K562 (cell line): ENCODE measurements around the gene ISM1. TPM values are rescaled to one million over a fixed set of nuclear protein-coding genes. Genes with fewer than 3 reads are reported as not detected.

Source experiments
- ATAC-seq: fragments of 200-7000 bp; cut with Tn5 transposase; 3 replicates; pipeline ENCODE4 v1.9.1; 2020; ENCODE audit warnings: moderate library complexity
- BruUV-seq: library from RNA; stranded (reverse); fragments of 400-500 nt; replicated peaks from 2 replicates; lab custom pipeline; 2021; lab: Mats Ljungman, UMichigan
- CTCF ChIA-PET: fragments of 300-600 bp; formaldehyde crosslinking; extraction: SDS; loops from one replicate; lab custom pipeline; 2021; ENCODE audit warnings: low intra/inter-chr PET ratio; lab: Yijun Ruan, JAX
- POLR2A ChIA-PET: fragments of 300-600, 350-650 bp; sonication (Branson Sonifier 250); formaldehyde crosslinking; extraction: SDS; loops from one replicate; lab custom pipeline; 2021; ENCODE audit warnings: antibody characterized with exemption, inconsistent platforms; lab: Yijun Ruan, JAX
- DNase-seq, 4 experiments: peaks; one replicate each; pipeline versions ENCODE4 v3.0.0 to v3.0.0-alpha.2; 2011 to 2018; ENCODE audit warnings: low spot score in 3 of 4, mixed read lengths in 3 of 4; ENCODE audit errors: extremely low read depth in 1 of 4
- FAIRE-seq: peaks from 2 replicates; lab custom pipeline; 2011; peaks lifted over from hg19 to GRCh38; lab: Jason Lieb, UNC
- H2AFZ ChIP-seq: 2 replicates; pipeline ENCODE4 v1.6.0; 2011; ENCODE audit warnings: low read depth, low read length, control low read depth, inconsistent platforms
- H3K27ac ChIP-seq: fragments of 200-600 bp; 3 replicates; pipeline ENCODE4 v1.8.0; 2011; ENCODE audit warnings: low read depth, mild to moderate bottlenecking, control low read depth, inconsistent platforms, low read length, moderate library complexity, mixed read lengths; ENCODE audit errors: extremely low read depth
- H3K27me3 ChIP-seq, 2 experiments: fragments of 300-600 bp in 1 of 2; 2 replicates in 1 of 2; 3 replicates in 1 of 2; pipeline versions ENCODE4 v1.6.0 to v1.8.0; 2011; ENCODE audit warnings: inconsistent platforms in 2 of 2, low read length in 2 of 2, mild to moderate bottlenecking in 1 of 2, mixed read lengths in 1 of 2, moderate library complexity in 1 of 2; ENCODE audit not compliant: control insufficient read depth in 2 of 2, insufficient read depth in 2 of 2
- H3K36me3 ChIP-seq: fragments of 300-600 bp; 3 replicates; pipeline ENCODE4 v1.8.0; 2011; ENCODE audit warnings: mild to moderate bottlenecking, low read length, inconsistent platforms; ENCODE audit not compliant: control insufficient read depth, insufficient read depth
- H3K4me1 ChIP-seq, 2 experiments: fragments of 200-600 bp in 1 of 2; replicated peaks in 1 of 2; 2 replicates in 1 of 2; 3 replicates in 1 of 2; pipeline versions ENCODE4 v1.5.1 to v1.8.0; 2011; ENCODE audit warnings: inconsistent platforms in 2 of 2, low read length in 2 of 2, mild to moderate bottlenecking in 1 of 2, mixed read lengths in 1 of 2, moderate library complexity in 1 of 2; ENCODE audit not compliant: control insufficient read depth in 2 of 2, insufficient read depth in 2 of 2
- H3K4me2 ChIP-seq: 2 replicates; pipeline ENCODE4 v1.6.1; 2011; ENCODE audit warnings: low read length, control low read depth, inconsistent platforms, mixed read lengths; ENCODE audit not compliant: insufficient read depth
- H3K4me3 ChIP-seq: fragments of 200-600 bp; sonication (generic), shearing (Covaris generic); 2 replicates; pipeline ENCODE4 v1.5.1; 2016; ENCODE audit warnings: control low read depth, inconsistent platforms
- H3K79me2 ChIP-seq: fragments of 200-600 bp; 3 replicates; pipeline ENCODE4 v1.8.0; 2011; ENCODE audit warnings: low read length, inconsistent platforms; ENCODE audit not compliant: control insufficient read depth, insufficient read depth
- H3K9ac ChIP-seq, 2 experiments: 2 replicates each; pipeline versions ENCODE4 v1.6.0 to v1.6.1; 2011; ENCODE audit warnings: low read depth in 2 of 2, low read length in 2 of 2, control low read depth in 1 of 2, inconsistent platforms in 1 of 2, mild to moderate bottlenecking in 1 of 2, mixed read lengths in 1 of 2; ENCODE audit not compliant: insufficient read depth in 1 of 2
- H3K9me1 ChIP-seq: one replicate; pipeline ENCODE4 v1.6.0; 2011; ENCODE audit warnings: inconsistent platforms, mild to moderate bottlenecking, low read length, moderate library complexity; ENCODE audit not compliant: control insufficient read depth, insufficient read depth
- H3K9me3 ChIP-seq: replicated peaks from 2 replicates; pipeline ENCODE4 v1.5.1; 2011; ENCODE audit warnings: low read depth, low read length, inconsistent platforms; ENCODE audit not compliant: control insufficient read depth, insufficient read depth
- H4K20me1 ChIP-seq: replicated peaks from 2 replicates; pipeline ENCODE4 v1.6.1; 2011; ENCODE audit warnings: low read length, inconsistent platforms, mixed read lengths; ENCODE audit not compliant: control insufficient read depth, insufficient read depth
- BCOR ChIP-seq: fragments of 450-650 bp; IDR thresholded peaks from 2 replicates; pipeline ENCODE4 v1.6.1; 2016
- BDP1 ChIP-seq: IDR thresholded peaks from 3 replicates; pipeline ENCODE4 v1.6.1; 2011; ENCODE audit not compliant: insufficient read length, insufficient read depth
- FOXK2 ChIP-seq, 2 experiments: fragments of 450-650 bp; IDR thresholded peaks in 1 of 2; conservative IDR thresholded peaks in 1 of 2; 2 replicates each; pipeline ENCODE4 v1.6.1; 2016; ENCODE audit warnings: low read depth in 2 of 2, mild to moderate bottlenecking in 1 of 2
- KDM4B ChIP-seq, 2 experiments: fragments of 450-650 bp in 1 of 2; sonication (generic) in 1 of 2; IDR thresholded peaks; 2 replicates each; pipeline ENCODE4 v1.6.1; 2016 to 2017; ENCODE audit warnings: borderline replicate concordance in 2 of 2, antibody characterized with exemption in 1 of 2, low read depth in 1 of 2, mild to moderate bottlenecking in 1 of 2
- SIRT6 ChIP-seq: IDR thresholded peaks from one replicate; pipeline ENCODE4 v1.6.1; 2012; ENCODE audit warnings: low read depth, mild to moderate bottlenecking, control low read depth, inconsistent platforms, low read length, moderate library complexity
- TAF9B ChIP-seq: fragments of 450-650 bp; IDR thresholded peaks from 2 replicates; pipeline ENCODE4 v1.6.1; 2018; ENCODE audit warnings: mild to moderate bottlenecking; ENCODE audit not compliant: partially characterized antibody
- U2AF2 ChIP-seq: fragments of 200-400 bp; formaldehyde crosslinking; optimal IDR thresholded peaks from 2 replicates; pipeline ENCODE3; 2017; ENCODE audit warnings: low read depth, mild to moderate bottlenecking, low read length
- ZNF407 ChIP-seq: fragments of 450-650 bp; IDR thresholded peaks from 2 replicates; pipeline ENCODE4 v1.6.1; 2016; ENCODE audit warnings: low read depth
- WGBS: fragments of 100-300 bp; shearing (Covaris generic); methylation state at CpG from one replicate; pipeline ENCODE4 v1.1.6; 2016; ENCODE audit warnings: low coverage, mixed read lengths; ENCODE audit not compliant: insufficient coverage; ENCODE audit errors: missing lambda C conversion rate; 5-methylcytosine and 5-hydroxymethylcytosine counted together
- in situ Hi-C: fragments of 300-500 bp; cut with MboI; formaldehyde crosslinking; loops from 4 replicates; pipeline ENCODE4 v1.15.0; 2018; ENCODE audit warnings: inconsistent platforms, mixed read lengths
- intact Hi-C: fragments of 100-400 bp; cut with micrococcal nuclease; formaldehyde crosslinking; loops from 2 replicates; pipeline ENCODE4 v1.14.2; 2022
- polyA plus RNA-seq, 8 experiments: library from polyadenylated mRNA; depleted of rRNA in 4 of 8; stranded (reverse) in 5 of 8; unstranded in 3 of 8; fragments of >200 nt; fragmentation: Nextera tagmentation in 2 of 8; fragmentation: Illumina TruSeq in 1 of 8; extraction: Ambion mirVana in 2 of 8; extraction: Trizol in 1 of 8; gene quantifications; 2 replicates each; pipeline versions ENCODE4 v1.2.1 to v1.2.3, GENCODE V29; 2011 to 2014; ENCODE audit warnings: inconsistent platforms in 1 of 8, missing spikeins in 1 of 8
- total RNA-seq, 7 experiments: library from RNA; depleted of rRNA in 6 of 7; stranded (reverse); fragments of >200 nt in 6 of 7; fragmentation: Illumina TruSeq in 2 of 7; extraction: Trizol in 2 of 7; gene quantifications; 2 replicates each; pipeline versions ENCODE4 v1.2.1 to v1.2.3, GENCODE V29; 2011 to 2021; ENCODE audit warnings: low replicate concordance in 1 of 7

ISM1 gene
- total and polyA plus RNA-seq, 9 of the 15 experiments (the other 6 are each of a cell fraction or from before 2014, with no cell fraction given), result not detected

- Histone ChIP-seq H3K4me3 (no peak overlapping the region), H3K4me1 (no peaks in the 10 kb centered on the region), H3K9me3 (no peaks in the 10 kb centered on the region), H3K79me2 (no peaks in the 10 kb centered on the region), H3K4me2 (no peak overlapping the region), H2AFZ (no peak overlapping the region), H3K27ac (no peak overlapping the region), H3K36me3 (no peaks in the 10 kb centered on the region), H3K9me1 (no peaks in the 10 kb centered on the region), H4K20me1 (no peaks in the 10 kb centered on the region), H3K27me3 (no peaks in the 10 kb centered on the region), H3K9ac (no peak overlapping the region)
- FAIRE-seq (no peak), DNase-seq (no peak), ATAC-seq (no peak)
- no TSS peak for BruUV-seq
- CTCF ChIA-PET, result no interaction called here
- intact Hi-C loops (no loop called here), in situ Hi-C loops (no loop called here)
- TF ChIP-seq TAF9B (no peak), U2AF2 (no peak), FOXK2 (conservative IDR thresholded peaks at IDR 0.05 in 1 of 2, IDR thresholded peaks at IDR 0.05 in 1 of 2; ENCODE audit: low read depth in 2 of 2) (no peak), BCOR (no peak), BDP1 (no peak), SIRT6 (no peak), KDM4B (IDR thresholded peaks at IDR 0.05; ENCODE audit: borderline replicate concordance in 2 of 2, low read depth in 1 of 2) (no peak), ZNF407 (no peak)
- POLR2A ChIA-PET, result no interaction called here
- WGBS, result 2% methylated on average over 5 of the region's 8 CpGs
Observed at GRCh38 chr20:13222319-13222716, 1.2 kb downstream of the ISM1 start.
